ENCODE data around the gene CERCAM. TPM values are rescaled to one million over a fixed set of nuclear protein-coding genes. Genes with fewer than 3 reads are reported as not detected.

CERCAM gene
- total and polyA plus RNA-seq, 3 donors from 2014 or later = 19.7 to 26.0 (median 21.7) TPM

- no peak for TF ChIP-seq CTCF (IDR thresholded peaks at IDR 0.05)
- no peak for TF ChIP-seq POLR2A (IDR thresholded peaks at IDR 0.05)
- Histone ChIP-seq H3K27ac (no peak overlapping the region), H3K4me1 (no peaks in the 10 kb centered on the region), H3K27me3 (no peaks in the 10 kb centered on the region), H3K36me3 (ENCODE audit: low read depth, missing control alignments) (no peaks in the 10 kb centered on the region), H3K4me3 (no peak overlapping the region), H3K9me3 (no peaks in the 10 kb centered on the region)
- intact Hi-C loops (cut with DNase I; ENCODE audit: low total_unique reads) = no loop called here
- no peak for DNase-seq
Measured at GRCh38 chr9:128486201-128486600, 65.5 kb downstream of the CERCAM start.

MicroRNAs encoded within 50 kb of the gene (microRNA counts, 767-probe panel; counts per million panel counts)
- 0 to 152 counts per million in 2 donors for microRNA hsa-miR-219-2-3p

Small RNA genes within 50 kb of the gene (microRNA-seq; reads per million reads assigned to microRNA genes)
- gene MIR219B (ENCODE audit: borderline number of aligned reads in 2 of 2, borderline replicate concordance in 1 of 2) = 0 reads per million in 2 donors

Other genes starting within 250 kb of the CERCAM start
- gene CIZ1, start 229.3 kb upstream of the CERCAM start, total RNA-seq = 100 to 1,000 TPM; 114 to 115 TPM
- 159 TPM for gene CIZ1, start 229.3 kb upstream of the CERCAM start, polyA plus RNA-seq (ENCODE audit: insufficient read depth, low read depth, low replicate concordance)
- 1 to 10 TPM; 8.0 to 9.8 TPM for gene DNM1, start 217.5 kb upstream of the CERCAM start, total RNA-seq
- 10.7 TPM for gene DNM1, start 217.5 kb upstream of the CERCAM start, polyA plus RNA-seq (ENCODE audit: insufficient read depth, low read depth, low replicate concordance)
- gene GOLGA2, start 144.8 kb upstream of the CERCAM start, total RNA-seq = 100 to 1,000 TPM; 103 to 133 TPM
- 79.8 TPM for gene GOLGA2, start 144.8 kb upstream of the CERCAM start, polyA plus RNA-seq (ENCODE audit: insufficient read depth, low read depth, low replicate concordance)
- gene SWI5, start 144.6 kb upstream of the CERCAM start, total RNA-seq = 100 to 1,000 TPM in 1 of 2 donors, 10 to 100 TPM in 1; 69.3 to 131 TPM
- gene SWI5, start 144.6 kb upstream of the CERCAM start, polyA plus RNA-seq (ENCODE audit: insufficient read depth, low read depth, low replicate concordance) = 164 TPM
- 10 to 100 TPM; 14.6 to 15.0 TPM for gene TRUB2, start 98.4 kb upstream of the CERCAM start, total RNA-seq
- 29.7 TPM for gene TRUB2, start 98.4 kb upstream of the CERCAM start, polyA plus RNA-seq (ENCODE audit: insufficient read depth, low read depth, low replicate concordance)
- 10 to 100 TPM; 54.9 to 65.0 TPM for gene COQ4, start 98.0 kb upstream of the CERCAM start, total RNA-seq
- gene COQ4, start 98.0 kb upstream of the CERCAM start, polyA plus RNA-seq (ENCODE audit: insufficient read depth, low read depth, low replicate concordance) = 50.9 TPM
- gene SLC27A4, start 80.3 kb upstream of the CERCAM start, total RNA-seq = 10 to 100 TPM; 32.8 to 38.0 TPM
- 37.1 TPM for gene SLC27A4, start 80.3 kb upstream of the CERCAM start, polyA plus RNA-seq (ENCODE audit: insufficient read depth, low read depth, low replicate concordance)
- gene URM1, start 49.5 kb upstream of the CERCAM start, total RNA-seq = 10 to 100 TPM; 31.5 to 36.8 TPM
- gene URM1, start 49.5 kb upstream of the CERCAM start, polyA plus RNA-seq (ENCODE audit: insufficient read depth, low read depth, low replicate concordance) = 51.1 TPM
- gene ODF2, start 35.1 kb downstream of the CERCAM start, total RNA-seq = 100 to 1,000 TPM; 189 to 421 TPM
- gene ODF2, start 35.1 kb downstream of the CERCAM start, polyA plus RNA-seq (ENCODE audit: insufficient read depth, low read depth, low replicate concordance) = 634 TPM
- 10 to 100 TPM; 44.7 to 59.7 TPM for gene GLE1, start 83.9 kb downstream of the CERCAM start, total RNA-seq
- 82.3 TPM for gene GLE1, start 83.9 kb downstream of the CERCAM start, polyA plus RNA-seq (ENCODE audit: insufficient read depth, low read depth, low replicate concordance)
- gene SPTAN1, start 131.7 kb downstream of the CERCAM start, total RNA-seq = 100 to 1,000 TPM; 653 to 665 TPM
- 299 TPM for gene SPTAN1, start 131.7 kb downstream of the CERCAM start, polyA plus RNA-seq (ENCODE audit: insufficient read depth, low read depth, low replicate concordance)
- 10 to 100 TPM; 78.4 to 96.7 TPM for gene DYNC2I2, start 236.0 kb downstream of the CERCAM start, total RNA-seq
- 102 TPM for gene DYNC2I2, start 236.0 kb downstream of the CERCAM start, polyA plus RNA-seq (ENCODE audit: insufficient read depth, low read depth, low replicate concordance)